Measurements from ENCODE around the gene FAM83F.
"Not testable (repeated sequence)": the region's sequence is repeated elsewhere in the genome, so short reads cannot be mapped to it uniquely, and the experiment has no call there.

The FAM83F gene

GRCh38 chr22:40014667-40015248 is 20.0 kb downstream of the FAM83F start:
- DNase-seq (ENCODE audit: low read depth in 2 of 2, low spot score in 1 of 2) = no peak

GRCh38 chr22:40015358-40015976 is 20.7 kb downstream of the FAM83F start:
- DNase-seq (ENCODE audit: low read depth in 2 of 2, low spot score in 1 of 2) = no peak

- DNase-seq (ENCODE audit: low read depth in 2 of 2, low spot score in 1 of 2) = no peak
These were observed 23.3 kb downstream of the FAM83F start for GRCh38 chr22:40018051-40018450.

GRCh38 chr22:40019100-40019499 is 24.3 kb downstream of the FAM83F start:
- no peak for DNase-seq (ENCODE audit: low read depth in 2 of 2, low spot score in 1 of 2)

GRCh38 chr22:40020956-40021355 is 26.2 kb downstream of the FAM83F start:
- DNase-seq (ENCODE audit: low read depth in 2 of 2, low spot score in 1 of 2) = no peak

GRCh38 chr22:40021401-40022000 is 26.7 kb downstream of the FAM83F start:
- no peak for DNase-seq (ENCODE audit: low read depth in 2 of 2, low spot score in 1 of 2)

DNA sequence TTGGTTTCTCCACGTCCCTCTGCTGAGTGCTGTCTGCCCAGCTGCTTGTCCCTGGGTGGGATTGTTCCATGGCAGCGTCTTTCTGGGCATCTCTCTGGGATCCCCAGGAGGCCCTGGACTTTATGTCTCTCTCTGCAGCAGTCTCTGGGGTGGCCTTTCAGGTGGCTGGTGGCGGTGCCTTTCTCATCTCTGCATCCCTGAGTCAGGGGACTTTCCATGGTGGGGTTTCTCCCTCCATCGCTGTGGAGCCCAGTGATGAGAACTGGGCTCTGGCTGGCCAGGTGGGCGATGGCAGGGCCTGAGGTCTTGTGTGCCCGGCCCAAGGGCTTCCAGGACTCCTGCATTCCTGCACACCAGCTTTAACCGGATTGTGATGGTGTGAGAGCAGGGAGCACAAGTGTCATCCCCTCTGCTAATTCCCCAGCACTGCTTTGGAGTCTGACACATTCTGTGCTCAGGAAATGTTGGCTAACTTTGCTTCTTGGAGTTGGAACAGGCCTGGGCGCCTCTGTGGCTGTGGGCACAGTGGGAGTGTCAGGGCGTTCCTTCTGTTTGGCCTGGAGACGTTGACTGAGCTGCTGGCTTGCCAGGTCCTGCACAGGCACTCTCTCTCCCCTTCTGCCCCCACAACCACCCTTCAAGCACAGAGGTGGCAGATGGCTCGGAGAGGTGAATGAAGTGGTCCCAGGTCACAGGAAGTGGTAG is 27.9 kb downstream of the FAM83F start:
- no peak for DNase-seq (ENCODE audit: low read depth in 2 of 2, low spot score in 1 of 2)

- no peak for DNase-seq (ENCODE audit: low read depth in 2 of 2, low spot score in 1 of 2)
These were observed 28.6 kb downstream of the FAM83F start for GRCh38 chr22:40023341-40023841.

DNA sequence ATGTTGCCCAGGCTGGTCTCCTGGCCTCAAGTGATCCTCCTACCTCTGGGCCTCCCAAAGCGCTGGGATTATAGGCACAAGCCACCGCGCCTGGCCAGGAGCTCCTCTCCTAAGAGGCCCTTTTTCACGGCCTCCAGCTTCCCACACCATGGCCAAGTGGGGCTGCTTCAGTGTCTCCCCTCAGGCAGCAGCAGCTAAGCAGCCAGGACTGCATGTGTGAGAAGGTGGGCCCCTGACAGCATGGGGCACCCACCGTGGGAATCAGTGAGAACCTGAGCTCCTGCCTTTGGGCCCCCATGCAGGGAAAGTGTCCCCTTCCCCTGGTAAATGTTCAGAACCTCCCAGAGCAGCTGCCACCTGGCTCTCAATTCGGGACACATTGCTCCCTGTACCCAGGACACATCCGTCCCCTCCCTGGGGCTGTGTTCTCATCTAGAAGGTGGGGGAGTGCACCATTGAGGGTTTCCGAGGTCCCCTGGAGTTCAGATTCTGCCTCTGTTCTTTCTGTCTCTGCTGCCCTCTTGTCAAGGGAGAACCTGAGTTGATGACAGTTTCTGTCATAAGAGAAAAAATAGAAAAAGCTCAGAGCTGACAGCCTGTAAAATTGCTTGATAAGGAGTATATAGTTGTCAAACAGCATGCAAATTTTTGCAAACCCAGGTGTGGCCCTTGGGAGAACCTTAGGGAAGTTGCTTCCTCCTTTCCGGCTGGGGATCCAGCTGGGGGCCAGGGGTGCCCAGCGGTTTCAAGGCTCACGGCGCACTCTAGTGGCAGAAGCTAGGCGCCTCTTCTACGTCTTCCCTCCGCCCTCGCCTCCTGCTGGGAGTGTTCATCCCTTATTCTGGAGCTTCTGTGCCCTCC is 29.7 kb downstream of the FAM83F start:
- peak in 1 of 2 donors; percentile 38 for DNase-seq (ENCODE audit: low read depth in 2 of 2, low spot score in 1 of 2)

- not testable (repeated sequence) for DNase-seq (ENCODE audit: low read depth in 2 of 2, low spot score in 1 of 2)
These were observed 30.3 kb downstream of the FAM83F start for GRCh38 chr22:40025062-40025379.

DNA sequence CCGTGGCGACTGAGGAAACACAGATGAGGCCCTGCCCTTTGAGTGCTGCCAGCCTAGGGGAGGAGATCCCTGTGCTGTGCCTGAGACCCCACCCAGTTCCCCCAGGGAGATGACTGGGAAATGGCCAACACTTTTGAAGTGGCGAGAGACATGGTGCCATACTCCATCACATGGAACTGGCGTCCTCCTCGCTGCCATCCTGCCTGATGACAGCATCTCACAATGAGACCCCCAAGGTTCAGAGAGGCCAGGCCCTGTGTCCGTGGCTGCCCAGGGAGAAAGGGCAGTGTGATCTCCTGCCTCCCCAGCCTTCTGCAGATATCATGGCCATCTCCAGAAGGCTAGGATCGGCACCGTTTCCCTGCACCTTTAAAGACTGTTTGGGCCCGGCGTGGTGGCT is 31.1 kb downstream of the FAM83F start:
- DNase-seq (ENCODE audit: low read depth in 2 of 2, low spot score in 1 of 2) = no peak

DNA sequence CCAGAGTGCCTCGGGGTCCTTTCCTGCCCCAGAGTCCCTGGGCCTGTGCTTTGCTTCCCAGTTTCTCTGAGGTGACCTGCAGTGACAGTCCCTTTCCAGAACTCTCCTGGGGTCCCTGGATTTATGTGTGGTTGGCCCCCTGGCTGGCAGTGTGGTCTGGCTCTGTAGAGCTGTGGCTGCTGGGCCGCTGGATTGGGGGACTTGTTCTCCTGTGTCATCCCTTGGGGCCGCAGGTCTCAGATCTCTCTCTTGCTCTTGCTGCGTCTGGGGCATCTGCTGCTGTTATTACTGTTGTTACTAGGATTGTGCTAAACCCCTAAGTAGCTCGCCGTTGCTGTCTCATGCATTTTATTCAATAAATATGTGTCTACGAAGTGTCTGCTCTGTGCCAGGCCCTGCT is 31.9 kb downstream of the FAM83F start:
- no peak for DNase-seq (ENCODE audit: low read depth in 2 of 2, low spot score in 1 of 2)

DNA sequence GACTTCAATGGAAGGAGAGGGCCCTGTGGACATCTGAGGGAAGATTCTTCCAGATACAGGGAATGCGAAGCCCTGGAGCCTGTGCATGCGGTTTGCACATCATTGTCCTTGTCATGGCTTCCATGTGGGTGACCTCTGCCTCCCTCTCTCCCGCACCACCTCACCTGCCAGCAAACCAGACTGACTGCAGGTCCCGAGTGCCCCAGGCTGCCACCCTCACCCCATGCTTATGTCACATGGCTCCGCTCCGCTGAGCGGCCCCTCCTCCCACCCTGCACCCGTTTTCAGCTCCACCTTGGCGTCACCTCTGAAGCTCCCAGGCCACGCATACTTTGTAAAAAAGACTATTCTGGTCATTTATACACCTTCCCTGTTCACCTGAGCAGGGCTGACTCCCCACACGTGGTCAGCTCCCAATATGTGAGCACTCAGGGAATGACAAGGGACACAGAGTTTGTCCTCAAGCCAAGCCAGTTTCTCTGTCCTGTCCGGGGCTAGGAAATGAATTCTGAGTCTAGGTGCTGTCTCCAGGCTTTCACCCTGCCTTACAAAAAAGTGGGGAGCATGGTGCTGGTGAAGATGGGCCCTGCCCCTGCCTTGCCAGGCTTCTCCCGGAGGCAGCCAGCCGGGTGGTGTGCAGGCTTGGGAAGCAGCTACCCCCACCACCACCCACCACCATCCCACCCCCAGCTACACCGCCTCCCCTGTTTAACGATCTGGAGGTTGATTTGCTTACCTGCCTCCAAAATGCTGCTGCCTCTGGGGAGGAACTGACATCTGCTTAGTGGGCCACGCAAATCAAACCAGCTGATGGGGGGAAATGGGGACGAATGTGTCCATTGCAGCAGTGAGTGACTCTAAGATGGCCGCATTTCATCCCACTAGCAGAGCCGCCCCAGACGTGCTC is 32.7 kb downstream of the FAM83F start:
- DNase-seq (ENCODE audit: low read depth in 2 of 2, low spot score in 1 of 2) = no peak

GRCh38 chr22:40028098-40028425 is 33.3 kb downstream of the FAM83F start:
- DNase-seq (ENCODE audit: low read depth in 2 of 2, low spot score in 1 of 2) = no peak

DNA sequence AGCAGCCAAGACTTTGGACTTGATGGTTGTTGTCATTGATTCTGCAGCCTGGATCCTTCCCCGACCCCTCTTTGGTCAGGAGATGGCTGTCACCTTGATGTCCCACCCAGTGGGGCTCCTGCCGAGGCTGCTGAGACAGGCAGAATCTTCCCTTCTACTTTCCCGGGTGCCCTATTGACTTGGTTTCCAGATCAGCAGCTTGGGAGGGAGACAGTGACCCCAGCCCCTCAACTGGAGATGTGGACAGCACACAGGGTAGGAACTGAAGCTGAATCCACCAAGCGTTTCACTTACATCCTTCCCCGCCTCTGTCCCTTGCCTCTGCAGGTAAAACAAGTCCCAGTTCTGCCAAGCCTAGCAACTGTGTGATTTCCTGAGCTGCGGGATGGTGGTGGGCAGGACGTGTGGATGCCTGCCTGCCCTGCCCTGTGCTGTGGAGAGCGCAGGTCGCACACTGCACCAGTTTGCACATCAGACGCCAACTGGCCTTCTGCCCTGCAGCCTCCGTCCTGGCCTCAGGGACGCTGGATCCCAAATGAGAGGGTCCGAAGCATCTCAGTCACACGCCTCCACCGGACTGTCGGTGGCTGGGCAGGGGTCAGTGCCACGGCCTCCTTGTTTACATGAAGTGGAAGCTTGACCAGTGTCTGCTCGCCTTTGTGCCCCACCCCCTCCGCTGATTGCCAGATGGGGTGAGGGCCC is 34.6 kb downstream of the FAM83F start:
- DNase-seq (ENCODE audit: low read depth in 2 of 2, low spot score in 1 of 2) = no peak

GRCh38 chr22:40030026-40030757 is 35.4 kb downstream of the FAM83F start:
- DNase-seq (ENCODE audit: low read depth in 2 of 2, low spot score in 1 of 2) = no peak

GRCh38 chr22:40030758-40031095 is 36.0 kb downstream of the FAM83F start:
- DNase-seq (ENCODE audit: low read depth in 2 of 2, low spot score in 1 of 2) = no peak

GRCh38 chr22:40031766-40032470 is 37.2 kb downstream of the FAM83F start:
- DNase-seq (ENCODE audit: low read depth in 2 of 2, low spot score in 1 of 2) = no peak
